Suprapubic skin (tissue), 4 donors: ENCODE measurements around the gene BORCS5. TPM values are rescaled to one million over a fixed set of nuclear protein-coding genes. Genes with fewer than 3 reads are reported as not detected.
"Not testable (repeated sequence)": the region's sequence is repeated elsewhere in the genome, so short reads cannot be mapped to it uniquely, and the experiment has no call there.

Experiments used
- DNase-seq, 2 donors: peaks; one replicate each; pipeline ENCODE4 v3.0.0-alpha.2; 2019; ENCODE audit warnings: low spot score in 2 of 2
- H3K27ac ChIP-seq: fragments of 200-600 bp; sonication (generic); one replicate; pipeline ENCODE4 v1.5.1; 2019
- H3K27me3 ChIP-seq: fragments of 200-600 bp; sonication (generic); one replicate; pipeline ENCODE4 v1.5.1; 2019
- H3K36me3 ChIP-seq: fragments of 200-600 bp; sonication (generic); one replicate; pipeline ENCODE4 v1.5.1; 2019
- H3K4me1 ChIP-seq: fragments of 200-600 bp; sonication (generic); one replicate; pipeline ENCODE4 v1.5.1; 2019
- H3K4me3 ChIP-seq: fragments of 200-600 bp; sonication (generic); one replicate; pipeline ENCODE4 v1.5.1; 2019; ENCODE audit warnings: mild to moderate bottlenecking
- H3K9me3 ChIP-seq: fragments of 200-600 bp; sonication (generic); one replicate; pipeline ENCODE4 v1.5.1; 2019
- EP300 ChIP-seq: sonication (generic); formaldehyde crosslinking; IDR thresholded peaks from one replicate; pipeline ENCODE4 v1.6.1; 2017; ENCODE audit warnings: antibody characterized with exemption
- POLR2A ChIP-seq, 2 donors: fragments of 450-650 bp; IDR thresholded peaks; one replicate each; pipeline ENCODE4 v1.6.1; 2017; ENCODE audit warnings: antibody characterized with exemption in 2 of 2, mild to moderate bottlenecking in 2 of 2, moderate library complexity in 2 of 2
- POLR2AphosphoS5 ChIP-seq, 3 donors: sonication (generic); formaldehyde crosslinking; IDR thresholded peaks; one replicate each; pipeline ENCODE4 v1.6.1; 2017; ENCODE audit warnings: antibody characterized with exemption in 3 of 3
- WGBS: methylation state at CpG from one replicate; pipeline ENCODE4 v1.1.5; 2018; 5-methylcytosine and 5-hydroxymethylcytosine counted together
- total RNA-seq, 4 donors: library from RNA; depleted of rRNA; stranded (reverse); fragments of >200 nt; gene quantifications; one replicate each; pipeline ENCODE4 v1.1.0, GENCODE V29; 2016
- TF ChIP-seq, protein P1 (sequence below), 2 donors: fragments of 200-600 bp in 1 of 2; fragments of 450-650 bp in 1 of 2; sonication (generic) in 1 of 2; IDR thresholded peaks; one replicate each; pipeline ENCODE4 v1.5.1; 2016 to 2019; ENCODE audit warnings: antibody characterized with exemption in 2 of 2, mild to moderate bottlenecking in 1 of 2, moderate library complexity in 1 of 2

Gene BORCS5
- total RNA-seq, 4 donors from 2014 or later = 11.3 to 51.6 (median 21.0) TPM

DNA sequence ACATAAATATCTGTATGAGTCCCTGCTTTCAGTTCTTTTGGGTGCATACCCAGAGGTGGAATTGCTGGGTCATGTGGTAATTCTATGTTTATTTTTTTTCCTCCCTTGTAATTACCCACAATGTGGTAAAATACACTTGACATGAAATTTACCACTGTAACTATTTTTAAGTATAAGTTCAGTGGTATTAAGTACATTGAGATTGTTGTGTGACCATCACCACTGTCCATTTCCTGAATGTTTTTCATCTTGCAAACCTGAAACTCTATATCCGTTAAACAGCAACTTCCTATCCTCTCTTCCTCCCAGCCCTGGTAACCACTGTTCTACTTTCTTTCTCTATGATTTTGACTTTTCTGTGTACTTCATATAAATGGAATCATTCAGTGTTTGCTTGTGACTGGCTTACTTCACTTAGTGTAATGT is 51.4 kb downstream of the BORCS5 start:
- WGBS = 80% methylated on average over 1 of the region's 1 CpG
- no peak for TF ChIP-seq POLR2AphosphoS5 (IDR thresholded peaks at IDR 0.05)
- no peak for TF ChIP-seq EP300
- no peak for TF ChIP-seq POLR2A (IDR thresholded peaks at IDR 0.05)
- TF ChIP-seq, protein P1, sequence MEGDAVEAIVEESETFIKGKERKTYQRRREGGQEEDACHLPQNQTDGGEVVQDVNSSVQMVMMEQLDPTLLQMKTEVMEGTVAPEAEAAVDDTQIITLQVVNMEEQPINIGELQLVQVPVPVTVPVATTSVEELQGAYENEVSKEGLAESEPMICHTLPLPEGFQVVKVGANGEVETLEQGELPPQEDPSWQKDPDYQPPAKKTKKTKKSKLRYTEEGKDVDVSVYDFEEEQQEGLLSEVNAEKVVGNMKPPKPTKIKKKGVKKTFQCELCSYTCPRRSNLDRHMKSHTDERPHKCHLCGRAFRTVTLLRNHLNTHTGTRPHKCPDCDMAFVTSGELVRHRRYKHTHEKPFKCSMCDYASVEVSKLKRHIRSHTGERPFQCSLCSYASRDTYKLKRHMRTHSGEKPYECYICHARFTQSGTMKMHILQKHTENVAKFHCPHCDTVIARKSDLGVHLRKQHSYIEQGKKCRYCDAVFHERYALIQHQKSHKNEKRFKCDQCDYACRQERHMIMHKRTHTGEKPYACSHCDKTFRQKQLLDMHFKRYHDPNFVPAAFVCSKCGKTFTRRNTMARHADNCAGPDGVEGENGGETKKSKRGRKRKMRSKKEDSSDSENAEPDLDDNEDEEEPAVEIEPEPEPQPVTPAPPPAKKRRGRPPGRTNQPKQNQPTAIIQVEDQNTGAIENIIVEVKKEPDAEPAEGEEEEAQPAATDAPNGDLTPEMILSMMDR (IDR thresholded peaks at IDR 0.05) = no peak

DNA sequence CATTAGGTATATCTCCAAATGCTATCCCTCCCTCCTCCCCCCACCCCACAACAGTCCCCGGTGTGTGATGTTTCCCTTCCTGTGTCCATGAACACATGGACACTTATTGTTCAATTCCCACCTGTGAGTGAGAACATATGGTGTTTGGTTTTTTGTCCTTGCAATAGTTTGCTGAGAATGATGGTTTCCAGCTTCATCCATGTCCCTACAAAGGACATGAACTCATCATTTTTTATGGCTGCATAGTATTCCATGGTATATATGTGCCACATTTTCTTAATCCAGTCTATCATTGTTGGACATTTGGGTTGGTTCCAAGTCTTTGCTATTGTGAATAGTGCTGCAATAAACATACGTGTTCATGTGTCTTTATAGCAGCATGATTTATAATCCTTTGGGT is 52.5 kb downstream of the BORCS5 start:
- not testable (repeated sequence) for DNase-seq, H3K4me3 ChIP-seq, H3K27me3 ChIP-seq, H3K27ac ChIP-seq, H3K36me3 ChIP-seq, H3K9me3 ChIP-seq
- WGBS = 90% methylated on average over 1 of the region's 2 CpGs
- H3K4me1 ChIP-seq = peaks cover 11% of the 10 kb centered on the region

More for the DNA sequence above, 51.4 kb downstream of the BORCS5 start:
- H3K27ac ChIP-seq = no peak overlapping the region
- H3K27me3 ChIP-seq = no peaks in the 10 kb centered on the region
- H3K9me3 ChIP-seq = no peaks in the 10 kb centered on the region
- no peak for DNase-seq
- H3K4me3 ChIP-seq = no peak overlapping the region
- no peaks in the 10 kb centered on the region for H3K36me3 ChIP-seq
- H3K4me1 ChIP-seq = peaks cover 15% of the 10 kb centered on the region

DNA sequence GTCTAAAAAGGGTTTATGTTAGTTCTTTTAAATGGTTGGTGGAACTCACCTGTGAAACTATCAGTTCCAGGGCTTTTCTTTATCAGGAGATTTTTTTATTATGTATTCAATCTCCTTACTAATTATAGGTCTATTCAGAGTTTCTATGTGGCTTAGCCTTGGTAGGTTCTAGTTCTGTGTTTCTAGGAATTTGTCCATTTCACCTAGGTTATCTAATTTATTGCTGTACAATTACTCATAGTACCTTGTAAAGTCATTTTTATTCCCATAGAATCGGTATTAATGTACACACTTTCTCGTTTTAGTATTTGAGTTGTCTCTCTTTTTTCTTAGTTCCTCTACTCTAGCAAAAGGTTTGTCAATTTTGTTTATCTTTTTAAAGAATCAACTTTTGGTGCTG is 59.0 kb downstream of the BORCS5 start:
- Histone ChIP-seq H3K27me3 (no peaks in the 10 kb centered on the region), H3K36me3 (no peaks in the 10 kb centered on the region), H3K4me1 (no peaks in the 10 kb centered on the region), H3K27ac (no peak overlapping the region), H3K4me3 (no peak overlapping the region), H3K9me3 (no peaks in the 10 kb centered on the region)
- TF ChIP-seq EP300 (no peak), POLR2A (IDR thresholded peaks at IDR 0.05) (no peak), POLR2AphosphoS5 (IDR thresholded peaks at IDR 0.05) (no peak)
- TF ChIP-seq, protein P1 (IDR thresholded peaks at IDR 0.05) = no peak
- DNase-seq = no peak
- 84% methylated on average over 2 of the region's 2 CpGs for WGBS

DNA sequence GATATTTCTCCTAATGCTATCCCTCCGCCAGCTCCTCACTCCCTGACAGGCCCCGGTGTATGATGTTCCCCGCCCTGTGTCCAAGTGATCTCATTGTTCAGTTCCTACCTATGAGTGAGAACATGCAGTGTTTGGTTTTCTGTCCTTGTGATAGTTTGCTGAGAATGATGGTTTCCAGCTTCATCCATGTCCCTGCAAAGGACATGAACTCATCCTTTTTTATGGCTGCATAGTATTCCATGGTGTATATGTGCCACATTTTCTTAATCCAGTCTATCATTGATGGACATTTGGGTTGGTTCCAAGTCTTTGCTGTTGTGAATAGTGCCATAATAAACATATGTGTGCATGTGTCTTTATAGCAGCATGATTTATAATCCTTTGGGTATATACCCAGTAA is 62.3 kb downstream of the BORCS5 start:
- 94% methylated on average over 3 of the region's 3 CpGs for WGBS
- not testable (repeated sequence) for H3K4me1 ChIP-seq, H3K27me3 ChIP-seq, H3K36me3 ChIP-seq, H3K4me3 ChIP-seq, DNase-seq, H3K9me3 ChIP-seq, H3K27ac ChIP-seq

DNA sequence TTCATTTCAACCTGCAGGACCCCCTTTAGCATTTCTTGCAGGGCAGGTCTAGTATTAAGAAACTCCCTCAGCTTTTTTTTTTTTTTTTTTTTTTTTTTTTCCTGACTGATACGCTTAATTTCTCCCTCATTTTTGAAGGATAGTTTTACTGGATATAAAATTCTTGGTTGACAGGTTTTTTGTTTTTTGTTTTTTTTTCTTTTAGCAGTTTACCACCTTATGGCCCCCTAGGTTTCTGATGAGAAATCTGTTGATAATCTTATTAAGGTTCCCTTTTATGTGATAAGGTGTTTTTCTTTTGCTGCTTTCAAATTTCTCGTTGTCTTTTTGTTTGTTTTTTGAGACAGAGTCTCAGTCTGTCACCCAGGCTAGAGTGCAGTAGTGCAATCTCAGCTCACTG is 66.5 kb downstream of the BORCS5 start:
- Histone ChIP-seq H3K27ac (no peak overlapping the region), H3K4me1 (no peaks in the 10 kb centered on the region), H3K36me3 (no peaks in the 10 kb centered on the region), H3K27me3 (no peaks in the 10 kb centered on the region), H3K9me3 (peaks cover 6% of the 10 kb centered on the region), H3K4me3 (no peak overlapping the region)
- WGBS = 100% methylated on average over 2 of the region's 2 CpGs
- DNase-seq = no peak
- TF ChIP-seq, protein P1 (IDR thresholded peaks at IDR 0.05) = no peak
- no peak for TF ChIP-seq POLR2AphosphoS5 (IDR thresholded peaks at IDR 0.05)
- no peak for TF ChIP-seq POLR2A (IDR thresholded peaks at IDR 0.05)
- TF ChIP-seq EP300 = no peak

DNA sequence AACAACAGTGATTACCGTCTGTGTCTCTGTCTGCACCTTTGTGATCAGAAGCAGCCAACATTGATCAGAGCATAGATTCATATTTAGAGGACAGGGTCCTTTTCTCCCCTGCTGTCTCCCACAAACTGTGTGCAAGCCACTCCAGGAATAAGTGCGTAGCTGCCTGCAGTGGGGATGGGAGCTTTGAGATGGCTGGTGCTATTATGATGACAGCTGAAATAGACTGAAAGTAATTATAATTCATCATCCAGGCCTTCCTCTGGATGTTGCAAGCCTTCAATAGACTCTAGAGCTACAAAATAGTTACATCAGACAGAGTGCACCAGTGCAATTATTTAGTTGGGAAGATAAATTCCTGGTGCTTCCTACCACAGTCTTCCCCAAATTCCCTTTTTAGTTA is 68.1 kb downstream of the BORCS5 start:
- Histone ChIP-seq H3K27me3 (no peaks in the 10 kb centered on the region), H3K4me1 (no peaks in the 10 kb centered on the region), H3K27ac (no peak overlapping the region), H3K4me3 (no peak overlapping the region), H3K36me3 (no peaks in the 10 kb centered on the region), H3K9me3 (peaks cover 6% of the 10 kb centered on the region)
- no peak for DNase-seq
- TF ChIP-seq EP300 = no peak
- WGBS = 92% methylated on average over 2 of the region's 2 CpGs

DNA sequence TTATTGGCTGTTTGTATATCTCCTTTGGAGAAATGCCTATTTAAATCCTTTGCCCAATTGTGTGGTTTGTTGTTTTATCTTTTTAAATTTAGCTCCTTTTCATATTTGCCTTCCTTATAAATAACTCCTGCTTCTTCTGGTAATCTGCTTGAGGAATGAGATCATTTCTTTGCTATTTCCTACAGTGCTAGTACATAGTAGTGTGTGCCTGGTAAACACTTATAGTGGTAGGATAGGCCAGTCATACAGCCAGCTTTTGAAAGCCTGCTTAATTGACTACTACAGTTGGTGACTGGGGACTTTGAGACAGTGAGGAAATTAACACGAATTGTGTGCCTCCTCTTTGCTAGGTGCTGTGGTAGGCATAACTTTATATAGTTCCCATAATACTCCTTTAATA is 68.7 kb downstream of the BORCS5 start:
- Histone ChIP-seq H3K9me3 (peaks cover 6% of the 10 kb centered on the region), H3K4me1 (peaks cover 3% of the 10 kb centered on the region), H3K36me3 (no peaks in the 10 kb centered on the region), H3K27me3 (no peaks in the 10 kb centered on the region), H3K4me3 (no peak overlapping the region), H3K27ac (no peak overlapping the region)
- TF ChIP-seq POLR2A (IDR thresholded peaks at IDR 0.05) (no peak), EP300 (no peak), POLR2AphosphoS5 (IDR thresholded peaks at IDR 0.05) (no peak)
- TF ChIP-seq, protein P1 (IDR thresholded peaks at IDR 0.05) = no peak
- no peak for DNase-seq
- 62% methylated on average over 1 of the region's 1 CpG for WGBS
